K562 (cell line): ENCODE data around the gene LASP1NB.
"Not testable (repeated sequence)": the region's sequence is repeated elsewhere in the genome, so short reads cannot be mapped to it uniquely, and the experiment has no call there.

ENCODE experiments used
- ATAC-seq: fragments of 200-7000 bp; cut with Tn5 transposase; 3 replicates; pipeline ENCODE4 v1.9.1; 2020; ENCODE audit warnings: moderate library complexity
- BruUV-seq: library from RNA; stranded (reverse); fragments of 400-500 nt; replicated peaks from 2 replicates; lab custom pipeline; 2021; lab: Mats Ljungman, UMichigan
- CTCF ChIA-PET: fragments of 300-600 bp; formaldehyde crosslinking; extraction: SDS; loops from one replicate; lab custom pipeline; 2021; ENCODE audit warnings: low intra/inter-chr PET ratio; lab: Yijun Ruan, JAX
- POLR2A ChIA-PET: fragments of 300-600, 350-650 bp; sonication (Branson Sonifier 250); formaldehyde crosslinking; extraction: SDS; loops from one replicate; lab custom pipeline; 2021; ENCODE audit warnings: antibody characterized with exemption, inconsistent platforms; lab: Yijun Ruan, JAX
- DNase-seq, 4 experiments: peaks; one replicate each; pipeline versions ENCODE4 v3.0.0 to v3.0.0-alpha.2; 2011 to 2018; ENCODE audit warnings: low spot score in 3 of 4, mixed read lengths in 3 of 4; ENCODE audit errors: extremely low read depth in 1 of 4
- FAIRE-seq: peaks from 2 replicates; lab custom pipeline; 2011; peaks lifted over from hg19 to GRCh38; lab: Jason Lieb, UNC
- H2AFZ ChIP-seq: 2 replicates; pipeline ENCODE4 v1.6.0; 2011; ENCODE audit warnings: low read depth, low read length, control low read depth, inconsistent platforms
- H3K27ac ChIP-seq: fragments of 200-600 bp; 3 replicates; pipeline ENCODE4 v1.8.0; 2011; ENCODE audit warnings: low read depth, mild to moderate bottlenecking, control low read depth, inconsistent platforms, low read length, moderate library complexity, mixed read lengths; ENCODE audit errors: extremely low read depth
- H3K27me3 ChIP-seq, 2 experiments: fragments of 300-600 bp in 1 of 2; 2 replicates in 1 of 2; 3 replicates in 1 of 2; pipeline versions ENCODE4 v1.6.0 to v1.8.0; 2011; ENCODE audit warnings: inconsistent platforms in 2 of 2, low read length in 2 of 2, mild to moderate bottlenecking in 1 of 2, mixed read lengths in 1 of 2, moderate library complexity in 1 of 2; ENCODE audit not compliant: control insufficient read depth in 2 of 2, insufficient read depth in 2 of 2
- H3K36me3 ChIP-seq: fragments of 300-600 bp; 3 replicates; pipeline ENCODE4 v1.8.0; 2011; ENCODE audit warnings: mild to moderate bottlenecking, low read length, inconsistent platforms; ENCODE audit not compliant: control insufficient read depth, insufficient read depth
- H3K4me1 ChIP-seq, 2 experiments: fragments of 200-600 bp in 1 of 2; replicated peaks in 1 of 2; 2 replicates in 1 of 2; 3 replicates in 1 of 2; pipeline versions ENCODE4 v1.5.1 to v1.8.0; 2011; ENCODE audit warnings: inconsistent platforms in 2 of 2, low read length in 2 of 2, mild to moderate bottlenecking in 1 of 2, mixed read lengths in 1 of 2, moderate library complexity in 1 of 2; ENCODE audit not compliant: control insufficient read depth in 2 of 2, insufficient read depth in 2 of 2
- H3K4me2 ChIP-seq: 2 replicates; pipeline ENCODE4 v1.6.1; 2011; ENCODE audit warnings: low read length, control low read depth, inconsistent platforms, mixed read lengths; ENCODE audit not compliant: insufficient read depth
- H3K4me3 ChIP-seq: fragments of 200-600 bp; sonication (generic), shearing (Covaris generic); 2 replicates; pipeline ENCODE4 v1.5.1; 2016; ENCODE audit warnings: control low read depth, inconsistent platforms
- H3K79me2 ChIP-seq: fragments of 200-600 bp; 3 replicates; pipeline ENCODE4 v1.8.0; 2011; ENCODE audit warnings: low read length, inconsistent platforms; ENCODE audit not compliant: control insufficient read depth, insufficient read depth
- H3K9ac ChIP-seq, 2 experiments: 2 replicates each; pipeline versions ENCODE4 v1.6.0 to v1.6.1; 2011; ENCODE audit warnings: low read depth in 2 of 2, low read length in 2 of 2, control low read depth in 1 of 2, inconsistent platforms in 1 of 2, mild to moderate bottlenecking in 1 of 2, mixed read lengths in 1 of 2; ENCODE audit not compliant: insufficient read depth in 1 of 2
- H3K9me1 ChIP-seq: one replicate; pipeline ENCODE4 v1.6.0; 2011; ENCODE audit warnings: inconsistent platforms, mild to moderate bottlenecking, low read length, moderate library complexity; ENCODE audit not compliant: control insufficient read depth, insufficient read depth
- H3K9me3 ChIP-seq: replicated peaks from 2 replicates; pipeline ENCODE4 v1.5.1; 2011; ENCODE audit warnings: low read depth, low read length, inconsistent platforms; ENCODE audit not compliant: control insufficient read depth, insufficient read depth
- H4K20me1 ChIP-seq: replicated peaks from 2 replicates; pipeline ENCODE4 v1.6.1; 2011; ENCODE audit warnings: low read length, inconsistent platforms, mixed read lengths; ENCODE audit not compliant: control insufficient read depth, insufficient read depth
- ADNP ChIP-seq: fragments of 200-800 bp; sonication (Bioruptor generic); IDR thresholded peaks from 2 replicates; pipeline ENCODE4 v1.6.1; 2016; ENCODE audit warnings: missing genetic modification characterization, missing compliant biosample characterization
- ATF7 ChIP-seq: fragments of 450-650 bp; IDR thresholded peaks from 2 replicates; pipeline ENCODE4 v1.7.1; 2014; ENCODE audit warnings: mild to moderate bottlenecking, moderate library complexity
- BCOR ChIP-seq: fragments of 450-650 bp; IDR thresholded peaks from 2 replicates; pipeline ENCODE4 v1.6.1; 2016
- DPF2 ChIP-seq: fragments of 450-650 bp; IDR thresholded peaks from 2 replicates; pipeline ENCODE4 v1.6.1; 2016
- FOSL1 ChIP-seq: fragments of 200-800 bp; sonication (Bioruptor generic); conservative IDR thresholded peaks from 2 replicates; pipeline ENCODE4 v1.6.1; 2016; ENCODE audit warnings: missing genetic modification characterization, missing compliant biosample characterization
- GTF3C2 ChIP-seq: IDR thresholded peaks from 3 replicates; pipeline ENCODE4 v1.6.1; 2011; ENCODE audit warnings: borderline replicate concordance, mild to moderate bottlenecking, moderate library complexity; ENCODE audit not compliant: insufficient read length; ENCODE audit errors: extremely low read depth
- JUND ChIP-seq, 2 experiments: IDR thresholded peaks; 2 replicates in 1 of 2; 3 replicates in 1 of 2; pipeline ENCODE4 v1.6.1; 2011; ENCODE audit warnings: borderline replicate concordance in 2 of 2, low read depth in 2 of 2, low read length in 2 of 2, improper control_type of control experiment in 1 of 2, missing biosample characterization in 1 of 2, missing genetic modification characterization in 1 of 2, missing genetic modification reagents in 1 of 2
- KDM1A ChIP-seq, 2 experiments: fragments of 450-650 bp; IDR thresholded peaks; 2 replicates each; pipeline ENCODE4 v1.6.1; 2016; ENCODE audit warnings: mild to moderate bottlenecking in 2 of 2
- WGBS: fragments of 100-300 bp; shearing (Covaris generic); methylation state at CpG from one replicate; pipeline ENCODE4 v1.1.6; 2016; ENCODE audit warnings: low coverage, mixed read lengths; ENCODE audit not compliant: insufficient coverage; ENCODE audit errors: missing lambda C conversion rate; 5-methylcytosine and 5-hydroxymethylcytosine counted together
- in situ Hi-C: fragments of 300-500 bp; cut with MboI; formaldehyde crosslinking; loops from 4 replicates; pipeline ENCODE4 v1.15.0; 2018; ENCODE audit warnings: inconsistent platforms, mixed read lengths
- intact Hi-C: fragments of 100-400 bp; cut with micrococcal nuclease; formaldehyde crosslinking; loops from 2 replicates; pipeline ENCODE4 v1.14.2; 2022
- TF ChIP-seq, protein P1 (sequence below), 2 experiments: fragments of 450-650 bp in 1 of 2; sonication (generic) in 1 of 2; formaldehyde crosslinking in 1 of 2; IDR thresholded peaks in 1 of 2; conservative IDR thresholded peaks in 1 of 2; 2 replicates each; pipeline versions ENCODE4 v1.6.1 to v1.8.1; 2016 to 2023; ENCODE audit warnings: mild to moderate bottlenecking in 2 of 2, moderate library complexity in 2 of 2, inconsistent platforms in 1 of 2, missing genetic modification reagents in 1 of 2

Gene LASP1NB

GRCh38 chr17:38933962-38934361 lies 8.5 kb downstream of the LASP1NB start:
- H3K9me1 ChIP-seq, FAIRE-seq, H3K4me1 ChIP-seq, H3K4me2 ChIP-seq, in situ Hi-C loops, BruUV-seq, H3K4me3 ChIP-seq, intact Hi-C loops, H3K9ac ChIP-seq, H3K79me2 ChIP-seq: not testable (repeated sequence)
- WGBS, result 7% methylated on average over 9 of the region's 9 CpGs
- POLR2A ChIA-PET, result interaction anchor here (1.5 kb wide), 1 partner anchor 9 kb away, joined by 4 read pairs; the partner anchor contains the start of gene LASP1NB
- peak; percentile 32 for TF ChIP-seq GTF3C2
- TF ChIP-seq DPF2, result peak; percentile 24; the same call in 1 of the 2 replicates
- 0 out of 2 replicates have a peak, but pooled peaks have one; percentile 20 for TF ChIP-seq ADNP
- TF ChIP-seq BCOR, result peak; percentile 63; the same call in 1 of the 2 replicates
- TF ChIP-seq KDM1A (IDR thresholded peaks at IDR 0.05), result 0 out of 4 replicates have a peak, but pooled peaks of 1 of the 2 experiments have one; percentile 5
- TF ChIP-seq JUND (IDR thresholded peaks at IDR 0.05; ENCODE audit: borderline replicate concordance, low read depth, low read length), result peak; percentile 75
- peak; percentile 58; the same call in 1 of the 3 replicates for TF ChIP-seq JUND (tag; IDR thresholded peaks at IDR 0.05; ENCODE audit: borderline replicate concordance, low read depth, low read length)
- 0 out of 2 replicates have a peak, but pooled peaks have one; percentile 12 for TF ChIP-seq ATF7
- TF ChIP-seq FOSL1 (tag), result peak; percentile 64
- TF ChIP-seq, protein P1, sequence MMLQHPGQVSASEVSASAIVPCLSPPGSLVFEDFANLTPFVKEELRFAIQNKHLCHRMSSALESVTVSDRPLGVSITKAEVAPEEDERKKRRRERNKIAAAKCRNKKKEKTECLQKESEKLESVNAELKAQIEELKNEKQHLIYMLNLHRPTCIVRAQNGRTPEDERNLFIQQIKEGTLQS (IDR thresholded peaks at IDR 0.05), result peak; percentile 75
- TF ChIP-seq, protein P1 (CRISPR knock-in tag; conservative IDR thresholded peaks at IDR 0.05), result not testable (repeated sequence)
- TF ChIP-seq, all 486 proteins: peak for 9; not testable (repeated sequence) for 477
- CTCF ChIA-PET, H2AFZ ChIP-seq, H3K36me3 ChIP-seq, H4K20me1 ChIP-seq, H3K9me3 ChIP-seq, ATAC-seq, H3K27me3 ChIP-seq, H3K27ac ChIP-seq: not testable (repeated sequence)
- peak in 1 of 4 experiments; percentile 46 for DNase-seq
